HepG2 (cell line): ENCODE measurements around the gene SULT2A1. TPM values are rescaled to one million over a fixed set of nuclear protein-coding genes. Genes with fewer than 3 reads are reported as not detected.
A peak's percentile ranks its signal among the peaks of the same experiment; 100 is the strongest.

Source experiments
- AGO2 ChIP-seq: fragments of 200-400 bp; formaldehyde crosslinking; optimal IDR thresholded peaks from 2 replicates; pipeline ENCODE3; 2017; ENCODE audit warnings: mild to moderate bottlenecking, low read depth, low read length, moderate library complexity
- ARHGAP35 ChIP-seq: sonication (generic); formaldehyde crosslinking; IDR thresholded peaks from 2 replicates; pipeline ENCODE4 v1.9.0; 2022; ENCODE audit warnings: mild to moderate bottlenecking, inconsistent platforms, moderate library complexity, missing genetic modification reagents, borderline replicate concordance
- ARID2 ChIP-seq: sonication (generic); formaldehyde crosslinking; IDR thresholded peaks from 2 replicates; pipeline ENCODE4 v1.8.1; 2022; ENCODE audit warnings: mild to moderate bottlenecking, missing genetic modification reagents, borderline replicate concordance
- ASH2L ChIP-seq: fragments of 300-600, 200-600 bp; sonication (generic); IDR thresholded peaks from 2 replicates; pipeline ENCODE4 v1.7.0; 2017; ENCODE audit warnings: low read depth, mild to moderate bottlenecking, moderate library complexity, mixed read lengths, low read length; ENCODE audit not compliant: insufficient read length
- CSRNP1 ChIP-seq: sonication (generic); formaldehyde crosslinking; IDR thresholded peaks from 2 replicates; pipeline ENCODE4 v1.8.1; 2023; ENCODE audit warnings: mild to moderate bottlenecking, missing genetic modification reagents
- ELF3 ChIP-seq: IDR thresholded peaks from 2 replicates; pipeline ENCODE4 v1.6.1; 2016; ENCODE audit warnings: missing genetic modification reagents, missing compliant biosample characterization
- HOMEZ ChIP-seq: IDR thresholded peaks from 2 replicates; pipeline ENCODE4 v1.6.1; 2016; ENCODE audit warnings: low read depth
- KLF9 ChIP-seq: IDR thresholded peaks from 2 replicates; pipeline ENCODE4 v1.6.1; 2016; ENCODE audit warnings: low read depth
- MAF1 ChIP-seq: sonication (generic); formaldehyde crosslinking; IDR thresholded peaks from 2 replicates; pipeline ENCODE4 v1.5.0; 2020; ENCODE audit warnings: missing genetic modification reagents, borderline replicate concordance
- MAX ChIP-seq: IDR thresholded peaks from 2 replicates; pipeline ENCODE4 v1.6.1; 2012; ENCODE audit warnings: inconsistent platforms
- PLRG1 ChIP-seq: fragments of 450-650 bp; conservative IDR thresholded peaks from 2 replicates; pipeline ENCODE4 v1.6.1; 2016
- RFX5 ChIP-seq: IDR thresholded peaks from 2 replicates; pipeline ENCODE4 v1.6.1; 2011; ENCODE audit warnings: low read depth, low read length, improper control_type of control experiment
- RNF219 ChIP-seq: sonication (generic); formaldehyde crosslinking; IDR thresholded peaks from 2 replicates; pipeline ENCODE4 v1.5.0; 2020; ENCODE audit warnings: mild to moderate bottlenecking, missing genetic modification reagents
- RXRB ChIP-seq: IDR thresholded peaks from 2 replicates; pipeline ENCODE4 v1.6.1; 2016; ENCODE audit warnings: borderline replicate concordance, missing genetic modification reagents, missing compliant biosample characterization
- TBX2 ChIP-seq: sonication (generic); formaldehyde crosslinking; IDR thresholded peaks from 2 replicates; pipeline ENCODE4 v1.5.0; 2020; ENCODE audit warnings: missing genetic modification reagents, mild to moderate bottlenecking, borderline replicate concordance
- TEAD2 ChIP-seq: sonication (generic); formaldehyde crosslinking; IDR thresholded peaks from 2 replicates; pipeline ENCODE4 v1.9.0; 2021; ENCODE audit warnings: missing genetic modification reagents
- TGIF2 ChIP-seq: IDR thresholded peaks from 2 replicates; pipeline ENCODE4 v1.6.1; 2016; ENCODE audit warnings: control low read depth, missing compliant biosample characterization
- TRIM22 ChIP-seq: fragments of 450-650 bp; IDR thresholded peaks from 2 replicates; pipeline ENCODE4 v1.6.1; 2017
- TSC22D2 ChIP-seq: sonication (generic); formaldehyde crosslinking; IDR thresholded peaks from 2 replicates; pipeline ENCODE4 v1.5.1; 2020; ENCODE audit warnings: missing genetic modification reagents, mild to moderate bottlenecking, borderline replicate concordance
- ZBTB7B ChIP-seq: sonication (generic); formaldehyde crosslinking; IDR thresholded peaks from 2 replicates; pipeline ENCODE4 v1.4.0; 2020; ENCODE audit warnings: missing genetic modification reagents
- ZNF431 ChIP-seq: sonication (generic); formaldehyde crosslinking; IDR thresholded peaks from 2 replicates; pipeline ENCODE4 v1.9.0; 2022; ENCODE audit warnings: missing genetic modification reagents, low read depth, mild to moderate bottlenecking, borderline replicate concordance
- ZNF562 ChIP-seq: sonication (generic); formaldehyde crosslinking; IDR thresholded peaks from 2 replicates; pipeline ENCODE4 v1.8.0; 2022; ENCODE audit warnings: missing genetic modification reagents, borderline replicate concordance
- ZNF652 ChIP-seq: IDR thresholded peaks from 2 replicates; pipeline ENCODE4 v1.6.1; 2016; ENCODE audit warnings: low read depth, borderline replicate concordance
- ZNF670 ChIP-seq: sonication (generic); formaldehyde crosslinking; IDR thresholded peaks from 2 replicates; pipeline ENCODE4 v1.8.0; 2022; ENCODE audit warnings: mild to moderate bottlenecking, missing genetic modification reagents, borderline replicate concordance
- ZNF879 ChIP-seq: sonication (generic); formaldehyde crosslinking; IDR thresholded peaks from 2 replicates; pipeline ENCODE4 v1.8.1; 2023; ENCODE audit warnings: missing genetic modification reagents
- polyA plus RNA-seq, 8 experiments: library from polyadenylated mRNA; depleted of rRNA in 3 of 8; stranded (reverse) in 7 of 8; unstranded in 1 of 8; fragments of >200 nt; fragmentation: Illumina TruSeq in 4 of 8; extraction: Trizol in 4 of 8; gene quantifications; 2 replicates each; pipeline versions ENCODE4 v1.2.1 to v1.2.3, GENCODE V29; 2011 to 2016; ENCODE audit warnings: low read depth in 4 of 8, missing spikeins in 1 of 8, mixed read lengths in 1 of 8; ENCODE audit not compliant: insufficient read depth in 1 of 8
- total RNA-seq, 5 experiments: library from RNA; depleted of rRNA; stranded (reverse); fragments of >200 nt; fragmentation: Illumina TruSeq; extraction: Trizol; gene quantifications; 2 replicates each; pipeline ENCODE4 v1.2.3, GENCODE V29; 2016; ENCODE audit warnings: low read depth in 1 of 5

Gene SULT2A1
- total and polyA plus RNA-seq, 2 of the 13 experiments (the other 11 are each of a cell fraction or from before 2014, with no cell fraction given) = 137 to 193 TPM

GRCh38 chr19:47863514-47863936 is 22.6 kb downstream of the SULT2A1 start (continued):
- TF ChIP-seq ZNF670 = no peak
- TF ChIP-seq ZNF562 (CRISPR knock-in tag) = no peak
- no peak for TF ChIP-seq PLRG1
- TF ChIP-seq TSC22D2 (CRISPR knock-in tag) = no peak
- TF ChIP-seq TEAD2 (CRISPR knock-in tag) = no peak
- TF ChIP-seq ZNF879 (CRISPR knock-in tag) = no peak
- no peak for TF ChIP-seq ZNF652
- TF ChIP-seq ASH2L = no peak
- no peak for TF ChIP-seq ARHGAP35 (CRISPR knock-in tag)
- no peak for TF ChIP-seq ELF3 (CRISPR knock-in tag)
- 0 out of 2 replicates have a peak, but pooled peaks have one; percentile 27 for TF ChIP-seq TGIF2
- no peak for TF ChIP-seq AGO2
- no peak for TF ChIP-seq RFX5
- peak; percentile 33; the same call in 1 of the 2 replicates for TF ChIP-seq HOMEZ (CRISPR knock-in tag)
- TF ChIP-seq MAF1 (CRISPR knock-in tag) = no peak
- TF ChIP-seq RXRB (CRISPR knock-in tag) = no peak
- no peak for TF ChIP-seq ARID2 (CRISPR knock-in tag)
- TF ChIP-seq TRIM22 = no peak
- TF ChIP-seq KLF9 (CRISPR knock-in tag) = no peak
- no peak for TF ChIP-seq ZBTB7B (CRISPR knock-in tag)
- TF ChIP-seq MAX = no peak
- no peak for TF ChIP-seq ZNF431 (CRISPR knock-in tag)
- TF ChIP-seq TBX2 (CRISPR knock-in tag) = no peak
- TF ChIP-seq RNF219 (CRISPR knock-in tag) = no peak
- TF ChIP-seq CSRNP1 = no peak
